PFSK-1 (cell line): ENCODE results near the gene FLNC.
A peak's percentile ranks its signal among the peaks of the same experiment; 100 is the strongest.

ENCODE experiments used
- FOXP2 ChIP-seq: optimal IDR thresholded peaks from 2 replicates; pipeline ENCODE3; 2011; ENCODE audit warnings: borderline replicate concordance, control low read depth, inconsistent platforms; ENCODE audit not compliant: insufficient read depth; ENCODE audit errors: extremely low read length, extremely low read depth
- POLR2AphosphoS5 ChIP-seq: IDR thresholded peaks from 2 replicates; pipeline ENCODE4 v1.6.1; 2012; ENCODE audit warnings: low read depth, mild to moderate bottlenecking, control low read depth, low read length, moderate library complexity
- REST ChIP-seq, 2 experiments: IDR thresholded peaks; 2 replicates each; pipeline versions ENCODE4 v1.6.1 to v1.8.0; 2011 to 2012; ENCODE audit warnings: low read depth in 2 of 2, low read length in 2 of 2, control low read depth in 1 of 2, inconsistent platforms in 1 of 2, mild to moderate bottlenecking in 1 of 2, moderate library complexity in 1 of 2; ENCODE audit not compliant: insufficient read depth in 1 of 2
- SIN3A ChIP-seq: IDR thresholded peaks from 2 replicates; pipeline ENCODE4 v1.6.1; 2012; ENCODE audit warnings: mild to moderate bottlenecking, low read length, moderate library complexity, borderline replicate concordance; ENCODE audit not compliant: insufficient read depth
- TAF1 ChIP-seq: IDR thresholded peaks from 2 replicates; pipeline ENCODE4 v1.6.1; 2012; ENCODE audit warnings: low read length, control low read depth, borderline replicate concordance; ENCODE audit not compliant: insufficient read depth

FLNC gene

GRCh38 chr7:128879939-128880746 lies 49.9 kb downstream of the FLNC start:
- TF ChIP-seq TAF1 (no peak), FOXP2 (peak; percentile 44), POLR2AphosphoS5 (no peak), SIN3A (no peak)

- TF ChIP-seq SIN3A: no peak
- no peak for TF ChIP-seq TAF1
- no peak for TF ChIP-seq FOXP2
- no peak for TF ChIP-seq POLR2AphosphoS5
- TF ChIP-seq REST (IDR thresholded peaks at IDR 0.05; ENCODE audit: insufficient read depth in 1 of 2, low read depth in 2 of 2, low read length in 2 of 2): no peak
Measured at GRCh38 chr7:128880791-128881457, 50.7 kb downstream of the FLNC start.

GRCh38 chr7:128881458-128882125 lies 51.4 kb downstream of the FLNC start:
- TF ChIP-seq TAF1: no peak
- TF ChIP-seq REST (IDR thresholded peaks at IDR 0.05; ENCODE audit: insufficient read depth in 1 of 2, low read depth in 2 of 2, low read length in 2 of 2): no peak
- no peak for TF ChIP-seq POLR2AphosphoS5
- no peak for TF ChIP-seq SIN3A
- no peak for TF ChIP-seq FOXP2

GRCh38 chr7:128882134-128882533 lies 51.9 kb downstream of the FLNC start:
- TF ChIP-seq POLR2AphosphoS5 (no peak), SIN3A (no peak)

GRCh38 chr7:128883622-128884448 lies 53.6 kb downstream of the FLNC start:
- TF ChIP-seq REST (IDR thresholded peaks at IDR 0.05; ENCODE audit: insufficient read depth in 1 of 2, low read depth in 2 of 2, low read length in 2 of 2) (no peak), POLR2AphosphoS5 (no peak), SIN3A (no peak), FOXP2 (peak; percentile 80), TAF1 (no peak)
